GM20431 (cell line): Measurements from ENCODE around the gene TRIM71.
"Not testable (repeated sequence)": the region's sequence is repeated elsewhere in the genome, so short reads cannot be mapped to it uniquely, and the experiment has no call there.

Source experiments
- in situ Hi-C: fragments of 300-500 bp; cut with MseI, MboI; formaldehyde crosslinking; loops from one replicate; pipeline ENCODE4 v1.15.0; 2020; ENCODE audit warnings: low sequenced_read_pairs; ENCODE audit not compliant: unreplicated experiment

The TRIM71 gene

GRCh38 chr3:32885283-32885901, 67.6 kb downstream of the TRIM71 start:
- in situ Hi-C loops: no loop called here

GRCh38 chr3:32886296-32886695, 68.5 kb downstream of the TRIM71 start:
- in situ Hi-C loops: no loop called here

GRCh38 chr3:32886911-32887310, 69.1 kb downstream of the TRIM71 start:
- in situ Hi-C loops: no loop called here

- in situ Hi-C loops: no loop called here
Measured at GRCh38 chr3:32888739-32889138, 70.9 kb downstream of the TRIM71 start.

DNA sequence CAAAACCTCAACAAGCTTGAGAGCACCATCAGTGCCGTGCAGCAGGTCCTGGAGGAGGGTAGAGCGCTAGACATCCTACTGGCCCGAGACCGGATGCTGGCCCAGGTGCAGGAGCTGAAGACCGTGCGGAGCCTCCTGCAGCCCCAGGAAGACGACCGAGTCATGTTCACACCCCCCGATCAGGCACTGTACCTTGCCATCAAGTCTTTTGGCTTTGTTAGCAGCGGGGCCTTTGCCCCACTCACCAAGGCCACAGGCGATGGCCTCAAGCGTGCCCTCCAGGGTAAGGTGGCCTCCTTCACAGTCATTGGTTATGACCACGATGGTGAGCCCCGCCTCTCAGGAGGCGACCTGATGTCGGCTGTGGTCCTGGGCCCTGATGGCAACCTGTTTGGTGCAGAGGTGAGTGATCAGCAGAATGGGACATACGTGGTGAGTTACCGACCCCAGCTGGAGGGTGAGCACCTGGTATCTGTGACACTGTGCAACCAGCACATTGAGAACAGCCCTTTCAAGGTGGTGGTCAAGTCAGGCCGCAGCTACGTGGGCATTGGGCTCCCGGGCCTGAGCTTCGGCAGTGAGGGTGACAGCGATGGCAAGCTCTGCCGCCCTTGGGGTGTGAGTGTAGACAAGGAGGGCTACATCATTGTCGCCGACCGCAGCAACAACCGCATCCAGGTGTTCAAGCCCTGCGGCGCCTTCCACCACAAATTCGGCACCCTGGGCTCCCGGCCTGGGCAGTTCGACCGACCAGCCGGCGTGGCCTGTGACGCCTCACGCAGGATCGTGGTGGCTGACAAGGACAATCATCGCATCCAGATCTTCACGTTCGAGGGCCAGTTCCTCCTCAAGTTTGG, 72.9 kb downstream of the TRIM71 start:
- in situ Hi-C loops: no loop called here

- in situ Hi-C loops: no loop called here
Measured at GRCh38 chr3:32891365-32891764, 73.6 kb downstream of the TRIM71 start.

GRCh38 chr3:32892625-32893598, 75.1 kb downstream of the TRIM71 start:
- in situ Hi-C loops: no loop called here

DNA sequence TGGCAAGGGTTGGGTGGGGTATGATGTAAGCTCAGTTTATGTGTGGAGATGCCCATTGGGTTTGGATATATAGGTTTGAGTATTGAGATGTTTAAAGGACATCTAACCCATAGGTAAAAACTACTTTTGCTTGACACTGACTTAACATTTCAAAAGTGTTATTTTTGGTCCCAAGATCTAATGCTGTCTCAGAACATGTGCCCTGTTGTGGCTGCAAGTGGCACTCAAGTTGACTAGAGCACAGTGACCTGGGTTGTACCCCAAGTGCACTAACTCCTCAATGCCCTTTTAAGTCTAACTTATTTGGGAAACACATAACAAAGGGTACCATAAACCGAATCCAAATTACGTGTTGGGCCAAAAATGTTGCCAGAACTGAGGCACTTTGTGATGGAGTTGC, 77.2 kb downstream of the TRIM71 start:
- in situ Hi-C loops: no loop called here

DNA sequence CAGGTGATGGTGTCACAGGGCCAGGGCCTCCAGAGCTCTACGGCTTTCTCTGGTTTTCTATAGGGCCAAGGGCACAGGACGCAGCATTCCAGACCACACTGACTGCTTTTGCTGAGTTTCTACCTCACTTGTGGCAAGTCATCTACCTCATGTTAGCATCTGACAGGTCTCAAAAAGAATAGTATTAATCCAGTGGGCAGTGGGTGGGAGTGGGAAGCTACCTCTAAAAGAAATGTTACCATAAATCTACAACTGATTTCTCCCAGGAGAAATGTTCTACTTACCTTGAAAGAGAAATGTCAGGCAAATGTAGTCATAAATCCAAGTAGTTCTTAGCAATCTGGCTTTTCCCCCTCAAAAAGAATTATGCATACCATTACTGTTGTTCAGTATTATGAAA, 77.9 kb downstream of the TRIM71 start:
- in situ Hi-C loops: no loop called here

DNA sequence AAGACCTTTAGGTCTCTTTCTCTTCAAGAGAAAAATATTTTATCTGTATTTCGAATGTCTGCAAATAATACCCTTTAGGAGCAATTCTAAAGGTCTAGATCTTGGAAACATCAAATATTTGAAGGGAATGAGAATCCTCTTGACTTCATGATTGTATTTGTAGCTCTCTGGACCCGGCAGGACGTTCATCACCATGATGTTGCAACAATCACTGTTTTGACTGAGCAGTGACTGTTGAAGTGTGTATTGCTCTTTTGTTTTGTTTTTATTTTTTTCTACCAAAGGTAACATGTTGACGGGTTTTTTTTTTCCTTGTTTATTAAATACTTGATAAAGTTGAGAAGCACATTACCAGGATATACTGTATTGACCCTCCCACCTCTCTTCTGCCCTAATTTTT, 78.3 kb downstream of the TRIM71 start:
- in situ Hi-C loops: no loop called here

- in situ Hi-C loops: no loop called here
Measured at GRCh38 chr3:32897001-32897601, 79.3 kb downstream of the TRIM71 start.

GRCh38 chr3:32897981-32898623, 80.3 kb downstream of the TRIM71 start:
- in situ Hi-C loops: no loop called here

DNA sequence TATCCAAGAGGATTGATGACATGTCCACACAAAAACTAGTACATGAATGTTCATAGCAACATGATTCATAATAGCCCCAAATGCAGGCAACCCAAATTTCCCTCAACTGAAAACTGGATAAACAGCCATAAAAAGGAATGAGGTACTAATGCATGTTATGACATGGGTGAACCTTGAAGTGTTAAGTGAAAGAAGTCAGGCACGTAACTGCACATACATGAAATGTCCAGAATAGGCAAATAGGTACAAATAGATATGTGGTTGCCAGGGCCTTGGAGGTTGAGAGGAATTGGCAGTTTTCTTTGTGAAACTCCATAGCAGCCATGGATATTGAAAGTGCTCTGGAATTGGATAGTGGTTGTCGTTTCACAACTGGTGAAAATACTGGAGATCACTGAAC, 81.5 kb downstream of the TRIM71 start:
- in situ Hi-C loops: no loop called here

DNA sequence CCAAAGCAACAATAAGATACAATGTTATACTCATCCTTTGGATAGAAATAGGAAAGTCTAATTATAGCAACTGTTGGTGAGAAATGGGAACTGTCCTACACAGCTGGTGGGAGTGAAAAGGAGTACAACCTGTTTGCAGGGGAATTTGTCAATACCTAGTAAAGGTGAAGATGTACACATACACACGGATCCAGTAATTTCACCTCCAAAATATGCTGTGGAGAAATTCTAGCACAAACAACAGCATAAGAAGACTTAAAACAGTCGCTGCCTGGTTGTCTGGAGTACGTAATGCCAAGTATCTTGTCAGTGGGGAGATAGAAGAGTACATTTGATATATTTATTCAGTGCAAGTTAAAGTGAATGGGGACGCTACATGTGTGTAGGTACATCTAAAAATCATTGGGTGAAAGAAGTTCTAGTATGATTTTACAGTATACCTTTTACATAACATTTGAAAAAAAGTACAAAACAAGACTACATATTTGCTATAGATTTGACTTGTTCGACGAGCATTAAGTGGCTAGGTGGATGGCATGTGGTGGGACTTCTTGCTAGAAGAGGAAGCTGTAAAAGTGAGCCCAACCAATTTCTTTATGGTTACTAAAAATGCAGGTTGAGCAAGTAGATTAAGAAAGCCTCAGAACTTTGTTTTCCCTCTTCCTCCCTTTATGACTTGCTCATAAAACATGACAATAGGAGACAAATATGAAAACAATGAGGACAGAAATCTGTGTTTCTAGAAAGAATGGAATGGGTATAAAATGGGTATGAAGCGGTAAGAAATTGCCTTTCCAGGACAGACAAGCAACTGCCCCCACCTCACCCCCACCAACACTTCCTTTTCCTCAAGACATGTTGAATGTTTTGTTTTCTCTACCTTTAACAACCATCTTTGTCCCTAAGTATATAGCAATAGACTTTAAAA, 83.5 kb downstream of the TRIM71 start:
- in situ Hi-C loops: no loop called here

DNA sequence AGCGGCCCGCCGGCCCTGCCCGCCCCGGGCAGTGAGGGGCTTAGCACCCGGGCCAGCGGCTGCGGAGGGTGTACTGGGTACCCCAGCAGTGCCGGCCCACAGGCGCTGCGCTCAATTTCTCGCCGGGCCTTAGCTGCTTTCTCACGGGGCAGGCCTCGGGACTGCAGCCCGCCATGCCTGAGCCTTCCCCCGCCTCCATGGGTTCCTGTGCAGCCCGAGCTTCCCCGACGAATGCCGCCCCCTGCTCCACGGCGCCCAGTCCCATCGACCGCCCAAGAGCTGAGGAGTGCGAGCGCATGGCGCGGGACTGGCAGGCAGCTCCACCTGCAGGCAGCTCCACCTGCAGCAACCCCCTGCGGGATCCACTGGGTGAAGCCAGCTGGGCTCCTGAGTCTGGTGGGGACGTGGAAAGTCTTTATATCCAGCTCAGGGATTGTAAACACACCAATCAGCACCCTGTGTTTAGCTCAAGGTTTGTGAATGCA, 85.1 kb downstream of the TRIM71 start:
- in situ Hi-C loops: not testable (repeated sequence)

DNA sequence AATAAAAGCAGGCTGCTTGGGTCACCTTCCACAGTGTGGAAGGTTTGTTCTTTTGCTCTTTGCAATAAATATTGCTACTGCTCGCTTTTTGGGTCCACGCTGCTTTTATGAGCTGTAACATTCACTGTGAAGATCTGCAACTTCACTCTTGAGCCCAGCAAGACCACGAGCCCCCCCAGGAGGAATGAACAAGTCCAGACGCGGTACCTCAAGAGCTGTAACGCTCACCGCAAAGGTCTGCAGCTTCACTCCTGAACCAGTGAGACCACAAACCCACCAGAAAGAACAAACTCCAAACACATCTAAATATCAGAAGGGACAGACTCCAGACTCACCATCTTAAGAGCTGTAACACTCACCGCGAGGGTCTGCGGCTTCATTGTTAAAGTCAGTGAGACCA, 86.2 kb downstream of the TRIM71 start:
- in situ Hi-C loops: no loop called here

- in situ Hi-C loops: no loop called here
Measured at GRCh38 chr3:32909999-32910398, 92.2 kb downstream of the TRIM71 start.

- in situ Hi-C loops: no loop called here
Measured at GRCh38 chr3:32910954-32911353, 93.2 kb downstream of the TRIM71 start.

GRCh38 chr3:32912046-32912445, 94.2 kb downstream of the TRIM71 start:
- in situ Hi-C loops: no loop called here
